IMR-90 (cell line): Measurements from ENCODE around the gene RABGEF1. TPM values are rescaled to one million over a fixed set of nuclear protein-coding genes. Genes with fewer than 3 reads are reported as not detected.

Source experiments
- ATAC-seq: fragments of 200-7000 bp; cut with Tn5 transposase; 2 replicates; pipeline ENCODE4 v1.9.1; 2020; ENCODE audit warnings: low read depth, mild to moderate bottlenecking, moderate library complexity
- BruUV-seq: library from RNA; stranded (reverse); fragments of 400-500 nt; replicated peaks from 2 replicates; lab custom pipeline; 2021; lab: Mats Ljungman, UMichigan
- CTCF ChIA-PET: fragments of 300-600 bp; formaldehyde crosslinking; extraction: SDS; loops from one replicate; lab custom pipeline; 2021; ENCODE audit warnings: antibody characterized with exemption; lab: Yijun Ruan, JAX
- POLR2A ChIA-PET: fragments of 300-600 bp; sonication (Branson Sonifier 250); formaldehyde crosslinking; loops from one replicate; lab custom pipeline; 2022; ENCODE audit warnings: antibody characterized with exemption; ENCODE audit not compliant: unreplicated experiment; lab: Charles Lee
- DNase-seq: peaks from one replicate; pipeline ENCODE4 v3.0.0; 2013
- H2AFZ ChIP-seq: replicated peaks from 2 replicates; pipeline ENCODE3; 2013; ENCODE audit warnings: low read length, mild to moderate bottlenecking; ENCODE audit not compliant: poor library complexity
- H2AK5ac ChIP-seq: 2 replicates; pipeline ENCODE4 v1.6.1; 2013; ENCODE audit warnings: low read depth, low read length, inconsistent platforms
- H2AK9ac ChIP-seq: replicated peaks from 2 replicates; pipeline ENCODE3; 2013; ENCODE audit warnings: mild to moderate bottlenecking, low read depth, low read length, moderate library complexity; ENCODE audit not compliant: poor library complexity
- H2BK120ac ChIP-seq: 2 replicates; pipeline ENCODE4 v1.6.1; 2013; ENCODE audit warnings: low read depth, low read length, inconsistent platforms
- H2BK15ac ChIP-seq: 3 replicates; pipeline ENCODE4 v1.6.1; 2013; ENCODE audit warnings: low read depth, low read length, inconsistent platforms
- H2BK20ac ChIP-seq: 2 replicates; pipeline ENCODE4 v1.6.1; 2013; ENCODE audit warnings: low read depth, mild to moderate bottlenecking, inconsistent platforms, low read length, moderate library complexity
- H2BK5ac ChIP-seq: 2 replicates; pipeline ENCODE4 v1.6.1; 2013; ENCODE audit warnings: mild to moderate bottlenecking, low read depth, low read length, inconsistent platforms; ENCODE audit not compliant: poor library complexity, severe bottlenecking
- H3K14ac ChIP-seq: replicated peaks from 2 replicates; pipeline ENCODE4 v1.6.1; 2013; ENCODE audit warnings: low read depth, low read length, inconsistent platforms
- H3K18ac ChIP-seq: 2 replicates; pipeline ENCODE4 v1.6.1; 2013; ENCODE audit warnings: low read depth, low read length, control low read depth
- H3K23ac ChIP-seq: 2 replicates; pipeline ENCODE4 v1.6.1; 2013; ENCODE audit warnings: low read depth, low read length, inconsistent platforms
- H3K27ac ChIP-seq: 2 replicates; pipeline ENCODE4 v1.5.1; 2013; ENCODE audit warnings: mild to moderate bottlenecking, control low read depth, low read length; ENCODE audit not compliant: insufficient read depth
- H3K27me3 ChIP-seq: 2 replicates; pipeline ENCODE4 v1.6.1; 2013; ENCODE audit warnings: low read length; ENCODE audit not compliant: control insufficient read depth, insufficient read depth
- H3K36me3 ChIP-seq: 2 replicates; pipeline ENCODE4 v1.6.1; 2013; ENCODE audit warnings: low read length, mixed read lengths; ENCODE audit not compliant: control insufficient read depth, insufficient read depth
- H3K4ac ChIP-seq: 2 replicates; pipeline ENCODE4 v1.6.1; 2013; ENCODE audit warnings: low read depth, low read length, inconsistent platforms
- H3K4me1 ChIP-seq: 2 replicates; pipeline ENCODE4 v1.6.1; 2013; ENCODE audit warnings: low read length, mixed read lengths; ENCODE audit not compliant: control insufficient read depth, insufficient read depth
- H3K4me2 ChIP-seq: 2 replicates; pipeline ENCODE4 v1.6.1; 2013; ENCODE audit warnings: low read depth, mild to moderate bottlenecking, control low read depth, low read length, moderate library complexity
- H3K4me3 ChIP-seq: 2 replicates; pipeline ENCODE4 v1.5.1; 2013; ENCODE audit warnings: low read depth, mild to moderate bottlenecking, control low read depth, low read length, moderate library complexity; ENCODE audit not compliant: insufficient read depth
- H3K56ac ChIP-seq: 2 replicates; pipeline ENCODE4 v1.6.1; 2013; ENCODE audit warnings: low read length, inconsistent platforms; ENCODE audit not compliant: insufficient read depth; ENCODE audit errors: extremely low read depth
- H3K79me1 ChIP-seq, 2 experiments: 2 replicates each; pipeline ENCODE4 v1.6.1; 2013; ENCODE audit warnings: low read length in 2 of 2, inconsistent platforms in 1 of 2, low read depth in 1 of 2
- H3K9ac ChIP-seq: 2 replicates; pipeline ENCODE4 v1.6.1; 2013; ENCODE audit warnings: low read depth, low read length, control low read depth
- H3K9me1 ChIP-seq: 2 replicates; pipeline ENCODE4 v1.6.1; 2013; ENCODE audit warnings: low read length, inconsistent platforms; ENCODE audit not compliant: insufficient read depth
- H3K9me3 ChIP-seq: 2 replicates; pipeline ENCODE4 v1.6.1; 2013; ENCODE audit warnings: low read length; ENCODE audit not compliant: control insufficient read depth, insufficient read depth
- H4K20me1 ChIP-seq: 2 replicates; pipeline ENCODE4 v1.6.1; 2013; ENCODE audit warnings: low read length, inconsistent platforms; ENCODE audit not compliant: insufficient read depth
- H4K5ac ChIP-seq: 2 replicates; pipeline ENCODE4 v1.6.1; 2013; ENCODE audit warnings: mild to moderate bottlenecking, low read depth, low read length, control low read depth
- H4K8ac ChIP-seq, 2 experiments: 2 replicates each; pipeline ENCODE4 v1.6.1; 2013; ENCODE audit warnings: low read depth in 2 of 2, low read length in 2 of 2, control low read depth in 1 of 2, inconsistent platforms in 1 of 2
- H4K91ac ChIP-seq: 2 replicates; pipeline ENCODE4 v1.6.1; 2013; ENCODE audit warnings: low read depth, low read length, inconsistent platforms; ENCODE audit not compliant: insufficient read depth
- BHLHE40 ChIP-seq: fragments of 150-350 bp; IDR thresholded peaks from 2 replicates; pipeline ENCODE4 v1.6.1; 2016; ENCODE audit warnings: mild to moderate bottlenecking, low read depth, low read length
- CEBPB ChIP-seq: IDR thresholded peaks from 2 replicates; pipeline ENCODE4 v1.6.1; 2012; ENCODE audit warnings: low read depth, low read length, improper control_type of control experiment
- CHD1 ChIP-seq: IDR thresholded peaks from 2 replicates; pipeline ENCODE4 v1.6.1; 2012; ENCODE audit warnings: low read depth, low read length, improper control_type of control experiment
- FOS ChIP-seq: fragments of 150-350 bp; IDR thresholded peaks from 2 replicates; pipeline ENCODE4 v1.6.1; 2016; ENCODE audit warnings: low read depth, low read length
- MAFK ChIP-seq: IDR thresholded peaks from 2 replicates; pipeline ENCODE4 v1.6.1; 2012; ENCODE audit warnings: low read depth, low read length, improper control_type of control experiment
- MAZ ChIP-seq: IDR thresholded peaks from 2 replicates; pipeline ENCODE4 v1.6.1; 2012; ENCODE audit warnings: low read depth, mild to moderate bottlenecking, low read length, improper control_type of control experiment, moderate library complexity, borderline replicate concordance
- MXI1 ChIP-seq: IDR thresholded peaks from 2 replicates; pipeline ENCODE4 v1.6.1; 2012; ENCODE audit warnings: low read depth, mild to moderate bottlenecking, low read length, moderate library complexity, borderline replicate concordance
- NFE2L2 ChIP-seq: fragments of 150-350 bp; IDR thresholded peaks from 2 replicates; pipeline ENCODE4 v1.6.1; 2016; ENCODE audit warnings: low read depth, mild to moderate bottlenecking, low read length
- POLR2A ChIP-seq: IDR thresholded peaks from 2 replicates; pipeline ENCODE4 v1.6.1; 2012; ENCODE audit warnings: mild to moderate bottlenecking, low read depth, low read length
- RAD21 ChIP-seq: IDR thresholded peaks from 2 replicates; pipeline ENCODE4 v1.6.1; 2012; ENCODE audit warnings: low read length, improper control_type of control experiment
- RCOR1 ChIP-seq: IDR thresholded peaks from 2 replicates; pipeline ENCODE4 v1.6.1; 2012; ENCODE audit warnings: mild to moderate bottlenecking, low read length, improper control_type of control experiment; ENCODE audit not compliant: insufficient replicate concordance
- RFX5 ChIP-seq: IDR thresholded peaks from 2 replicates; pipeline ENCODE4 v1.8.0; 2012; ENCODE audit warnings: low read depth, mild to moderate bottlenecking, low read length, moderate library complexity
- SMC3 ChIP-seq: fragments of 150-350 bp; IDR thresholded peaks from 2 replicates; pipeline ENCODE4 v1.6.1; 2016; ENCODE audit warnings: low read depth, mild to moderate bottlenecking, antibody characterized with exemption, low read length, moderate library complexity
- WGBS, 2 experiments: methylation state at CpG; one replicate each; pipeline versions ENCODE4 v1.1.5 to v1.1.7; 2013; ENCODE audit warnings: missing lambda C conversion rate in 2 of 2; ENCODE audit not compliant: insufficient read length in 1 of 2; ENCODE audit errors: extremely low coverage in 2 of 2; 5-methylcytosine and 5-hydroxymethylcytosine counted together
- dilution Hi-C: fragments of 300-500 bp; cut with HindIII; formaldehyde crosslinking; loops from one replicate; pipeline ENCODE4 v1.14.3; 2018; ENCODE audit warnings: low sequenced_read_pairs; ENCODE audit not compliant: unreplicated experiment
- in situ Hi-C: fragments of 300-500 bp; cut with MboI; formaldehyde crosslinking; loops from 3 replicates; pipeline ENCODE4 v1.14.3; 2019; ENCODE audit warnings: low sequenced_read_pairs, inconsistent platforms, mixed read lengths
- intact Hi-C: fragments of 100-400 bp; cut with micrococcal nuclease; formaldehyde crosslinking; loops from 2 replicates; pipeline ENCODE4 v1.10.0; 2022
- polyA plus RNA-seq, 3 experiments: library from polyadenylated mRNA; depleted of rRNA; stranded (reverse); fragments of >200 nt; gene quantifications; 2 replicates each; pipeline ENCODE4 v1.2.3, GENCODE V29; 2012; ENCODE audit warnings: low replicate concordance in 1 of 3
- total RNA-seq: library from RNA; depleted of rRNA; stranded (reverse); fragments of >200 nt; gene quantifications from 2 replicates; pipeline ENCODE4 v1.2.3, GENCODE V29; 2012
- TF ChIP-seq, protein P1 (sequence below): conservative IDR thresholded peaks from 2 replicates; pipeline ENCODE4 v1.5.1; 2012; ENCODE audit warnings: mild to moderate bottlenecking, low read depth, low read length, improper control_type of control experiment
- TF ChIP-seq, protein P2 (sequence below): fragments of 150-350 bp; IDR thresholded peaks from 2 replicates; pipeline ENCODE4 v1.6.1; 2016; ENCODE audit warnings: low read depth, mild to moderate bottlenecking, low read length, moderate library complexity, borderline replicate concordance
- TF ChIP-seq, protein P3 (sequence below): fragments of 150-350 bp; IDR thresholded peaks from 2 replicates; pipeline ENCODE4 v1.6.1; 2017; ENCODE audit warnings: mild to moderate bottlenecking, antibody characterized with exemption, low read length, low read depth

Gene RABGEF1
- total and polyA plus RNA-seq, 2 of the 4 experiments (the other 2 are of a cell fraction): 34.9 to 56.6 TPM

DNA sequence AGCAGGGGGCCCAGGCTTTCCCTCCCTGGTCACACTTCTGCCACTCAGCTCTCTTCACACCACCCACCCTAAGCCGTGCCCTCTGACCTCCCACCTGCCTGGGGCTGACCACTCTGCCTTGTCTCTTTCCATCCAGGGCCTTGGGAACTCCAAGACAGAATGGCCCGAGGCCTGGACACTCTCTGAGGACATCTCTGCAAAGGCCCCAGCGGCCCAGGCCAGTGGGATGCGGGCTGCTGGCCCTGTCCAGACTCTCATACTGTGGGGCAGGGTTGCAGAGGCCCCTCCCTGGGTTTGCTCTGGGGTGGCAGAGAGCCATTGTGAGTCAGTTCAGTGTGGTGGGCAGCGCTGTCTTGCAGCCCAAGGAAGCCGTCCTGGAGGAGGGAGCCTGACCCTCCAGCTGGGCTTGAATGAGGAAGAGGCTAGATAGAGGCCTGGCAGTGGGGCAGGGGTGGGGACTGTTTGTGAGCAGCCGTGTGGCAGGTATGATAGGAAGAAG lies 39.9 kb upstream of the RABGEF1 start:
- no peak overlapping the region for H2BK15ac ChIP-seq
- intact Hi-C loops: no loop called here
- POLR2A ChIA-PET: no interaction called here

More for the DNA sequence above, 39.9 kb upstream of the RABGEF1 start:
- Histone ChIP-seq H3K79me1 (peaks cover 0 to 26% of the 10 kb centered on the region in 2 experiments; a peak in 2 of 4 replicates), H2BK120ac (no peak overlapping the region), H3K4ac (no peak overlapping the region), H3K9me1 (0 out of 2 replicates have a peak, but pooled peaks cover 4% of the 10 kb centered on the region), H3K36me3 (peaks cover 5% of the 10 kb centered on the region), H3K4me2 (no peak overlapping the region), H2AFZ (no peak overlapping the region), H3K23ac (no peak overlapping the region), H4K20me1 (peaks cover 7% of the 10 kb centered on the region; the same call in 1 of the 2 replicates), H3K9me3 (no peaks in the 10 kb centered on the region), H3K14ac (no peak overlapping the region), H4K8ac (no peak overlapping the region), H4K5ac (no peak overlapping the region), H2AK5ac (no peak overlapping the region), H3K27ac (no peak overlapping the region), H3K9ac (no peak overlapping the region), H2BK5ac (no peak overlapping the region), H2BK20ac (no peak overlapping the region), H4K91ac (no peak overlapping the region), H3K27me3 (no peaks in the 10 kb centered on the region), H3K18ac (no peak overlapping the region), H3K4me3 (no peak overlapping the region), H3K4me1 (peaks cover 7% of the 10 kb centered on the region), H2AK9ac (no peak overlapping the region), H3K56ac (no peak overlapping the region)
- TF ChIP-seq, protein P1, sequence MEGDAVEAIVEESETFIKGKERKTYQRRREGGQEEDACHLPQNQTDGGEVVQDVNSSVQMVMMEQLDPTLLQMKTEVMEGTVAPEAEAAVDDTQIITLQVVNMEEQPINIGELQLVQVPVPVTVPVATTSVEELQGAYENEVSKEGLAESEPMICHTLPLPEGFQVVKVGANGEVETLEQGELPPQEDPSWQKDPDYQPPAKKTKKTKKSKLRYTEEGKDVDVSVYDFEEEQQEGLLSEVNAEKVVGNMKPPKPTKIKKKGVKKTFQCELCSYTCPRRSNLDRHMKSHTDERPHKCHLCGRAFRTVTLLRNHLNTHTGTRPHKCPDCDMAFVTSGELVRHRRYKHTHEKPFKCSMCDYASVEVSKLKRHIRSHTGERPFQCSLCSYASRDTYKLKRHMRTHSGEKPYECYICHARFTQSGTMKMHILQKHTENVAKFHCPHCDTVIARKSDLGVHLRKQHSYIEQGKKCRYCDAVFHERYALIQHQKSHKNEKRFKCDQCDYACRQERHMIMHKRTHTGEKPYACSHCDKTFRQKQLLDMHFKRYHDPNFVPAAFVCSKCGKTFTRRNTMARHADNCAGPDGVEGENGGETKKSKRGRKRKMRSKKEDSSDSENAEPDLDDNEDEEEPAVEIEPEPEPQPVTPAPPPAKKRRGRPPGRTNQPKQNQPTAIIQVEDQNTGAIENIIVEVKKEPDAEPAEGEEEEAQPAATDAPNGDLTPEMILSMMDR: no peak
- TF ChIP-seq MAZ: no peak
- TF ChIP-seq RFX5: no peak
- no peak for TF ChIP-seq RCOR1
- TF ChIP-seq POLR2A: no peak
- TF ChIP-seq NFE2L2: no peak
- TF ChIP-seq SMC3: no peak
- no peak for TF ChIP-seq RAD21
- TF ChIP-seq CHD1: no peak
- TF ChIP-seq, protein P2, sequence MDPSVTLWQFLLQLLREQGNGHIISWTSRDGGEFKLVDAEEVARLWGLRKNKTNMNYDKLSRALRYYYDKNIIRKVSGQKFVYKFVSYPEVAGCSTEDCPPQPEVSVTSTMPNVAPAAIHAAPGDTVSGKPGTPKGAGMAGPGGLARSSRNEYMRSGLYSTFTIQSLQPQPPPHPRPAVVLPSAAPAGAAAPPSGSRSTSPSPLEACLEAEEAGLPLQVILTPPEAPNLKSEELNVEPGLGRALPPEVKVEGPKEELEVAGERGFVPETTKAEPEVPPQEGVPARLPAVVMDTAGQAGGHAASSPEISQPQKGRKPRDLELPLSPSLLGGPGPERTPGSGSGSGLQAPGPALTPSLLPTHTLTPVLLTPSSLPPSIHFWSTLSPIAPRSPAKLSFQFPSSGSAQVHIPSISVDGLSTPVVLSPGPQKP: no peak
- TF ChIP-seq, protein P3, sequence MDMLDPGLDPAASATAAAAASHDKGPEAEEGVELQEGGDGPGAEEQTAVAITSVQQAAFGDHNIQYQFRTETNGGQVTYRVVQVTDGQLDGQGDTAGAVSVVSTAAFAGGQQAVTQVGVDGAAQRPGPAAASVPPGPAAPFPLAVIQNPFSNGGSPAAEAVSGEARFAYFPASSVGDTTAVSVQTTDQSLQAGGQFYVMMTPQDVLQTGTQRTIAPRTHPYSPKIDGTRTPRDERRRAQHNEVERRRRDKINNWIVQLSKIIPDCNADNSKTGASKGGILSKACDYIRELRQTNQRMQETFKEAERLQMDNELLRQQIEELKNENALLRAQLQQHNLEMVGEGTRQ: no peak
- TF ChIP-seq CEBPB: no peak
- TF ChIP-seq FOS: no peak
- no peak for TF ChIP-seq MAFK
- no peak for TF ChIP-seq MXI1
- TF ChIP-seq BHLHE40: no peak
- dilution Hi-C loops: no loop called here
- no TSS peak for BruUV-seq
- DNase-seq (no peak), ATAC-seq (no peak)
- WGBS, 2 experiments: 89% methylated on average over 4 of the region's 7 CpGs; no CpG with 5 or more reads in 1 of the 2 experiments
- CTCF ChIA-PET: interaction anchor here (0.6 kb wide), 1 partner anchor 14 kb away, joined by 3 read pairs; no protein-coding TSS in a partner anchor
- in situ Hi-C loops: no loop called here
